KOPT-K1 (cell line): ENCODE results near the gene MBD3L2B.

Source experiments
- H3K27ac ChIP-seq: fragments of 200-600 bp; sonication (generic); 2 replicates; pipeline ENCODE4 v1.5.1; 2016; ENCODE audit warnings: antibody characterized with exemption, mild to moderate bottlenecking, low read depth, low read length; ENCODE audit not compliant: poor library complexity, severe bottlenecking
- H3K36me3 ChIP-seq: fragments of 200-600 bp; sonication (generic); 2 replicates; pipeline ENCODE4 v1.5.1; 2017; ENCODE audit warnings: antibody characterized with exemption, mild to moderate bottlenecking, low read length, moderate library complexity; ENCODE audit not compliant: insufficient read depth
- H3K9me3 ChIP-seq: fragments of 200-600 bp; sonication (generic); 2 replicates; pipeline ENCODE4 v1.5.1; 2017; ENCODE audit warnings: antibody characterized with exemption, low read length, mild to moderate bottlenecking; ENCODE audit not compliant: insufficient read depth, poor library complexity, severe bottlenecking

MBD3L2B gene

DNA sequence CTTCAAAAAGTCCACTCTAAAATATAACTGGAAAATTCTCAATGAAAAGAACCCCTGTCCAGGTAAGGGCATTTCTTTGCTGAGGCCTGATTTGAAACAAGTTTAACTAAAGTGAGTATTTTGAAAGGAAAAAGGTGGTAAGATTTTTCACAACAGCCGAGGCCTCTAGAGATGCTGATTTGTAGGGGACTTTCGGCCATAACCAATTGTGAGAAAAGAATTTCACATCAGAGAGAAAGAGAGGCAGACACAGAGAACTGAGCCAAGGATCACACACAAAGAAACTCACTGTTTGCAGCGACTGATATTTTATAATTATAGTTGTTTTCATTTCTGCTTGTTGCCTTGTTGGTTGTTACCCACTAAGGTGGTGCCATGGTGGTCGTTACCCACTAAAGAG lies 24.4 kb downstream of the MBD3L2B start:
- H3K27ac ChIP-seq = no peak overlapping the region
- H3K9me3 ChIP-seq = no peaks in the 10 kb centered on the region

GRCh38 chr19:6995054-6995453 lies 26.2 kb downstream of the MBD3L2B start:
- H3K36me3 ChIP-seq = no peaks in the 10 kb centered on the region
- H3K27ac ChIP-seq = no peak overlapping the region
- no peaks in the 10 kb centered on the region for H3K9me3 ChIP-seq

More for the DNA sequence above, 24.4 kb downstream of the MBD3L2B start:
- H3K36me3 ChIP-seq = no peaks in the 10 kb centered on the region

DNA sequence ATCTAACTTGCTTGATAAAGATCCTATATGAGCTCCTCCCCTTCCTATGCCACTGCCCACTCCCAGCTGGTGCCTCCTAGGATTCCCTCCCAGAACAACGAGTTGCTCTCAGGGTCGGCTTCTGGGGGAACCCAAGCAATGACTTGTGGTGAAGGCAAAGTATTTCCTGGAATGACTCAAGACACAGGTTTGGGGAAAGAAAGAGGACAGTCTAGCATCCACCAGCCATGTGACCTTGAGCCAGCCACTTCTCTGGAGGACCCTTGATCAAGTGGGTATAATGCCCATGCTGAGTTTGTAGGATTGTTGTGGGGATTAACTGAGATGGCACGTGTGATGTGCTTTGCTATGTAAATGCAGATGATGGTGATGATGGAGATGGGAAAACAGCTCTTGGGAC lies 33.0 kb downstream of the MBD3L2B start:
- Histone ChIP-seq H3K9me3 (peaks cover 27% of the 10 kb centered on the region), H3K36me3 (no peaks in the 10 kb centered on the region), H3K27ac (no peak overlapping the region)

DNA sequence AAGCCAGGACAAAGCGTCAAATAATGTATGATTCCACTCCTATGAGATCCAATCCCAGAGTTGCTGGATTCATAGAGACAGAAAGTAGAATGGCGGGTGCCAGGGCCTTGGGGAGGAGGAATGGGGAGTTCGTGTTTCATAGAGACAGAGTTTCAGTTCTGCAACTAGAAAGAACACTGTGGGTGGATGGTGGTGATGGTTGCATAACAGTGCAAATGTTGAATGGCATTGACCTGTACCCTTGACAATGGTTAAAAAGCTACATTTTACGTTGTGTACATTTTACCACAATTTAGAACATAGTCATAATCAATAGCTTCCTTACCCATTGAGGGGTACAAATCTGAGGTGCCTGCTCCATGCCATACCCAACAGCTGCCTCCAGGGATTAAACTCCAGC lies 33.4 kb downstream of the MBD3L2B start:
- Histone ChIP-seq H3K27ac (no peak overlapping the region), H3K9me3 (peaks cover 29% of the 10 kb centered on the region), H3K36me3 (no peaks in the 10 kb centered on the region)

DNA sequence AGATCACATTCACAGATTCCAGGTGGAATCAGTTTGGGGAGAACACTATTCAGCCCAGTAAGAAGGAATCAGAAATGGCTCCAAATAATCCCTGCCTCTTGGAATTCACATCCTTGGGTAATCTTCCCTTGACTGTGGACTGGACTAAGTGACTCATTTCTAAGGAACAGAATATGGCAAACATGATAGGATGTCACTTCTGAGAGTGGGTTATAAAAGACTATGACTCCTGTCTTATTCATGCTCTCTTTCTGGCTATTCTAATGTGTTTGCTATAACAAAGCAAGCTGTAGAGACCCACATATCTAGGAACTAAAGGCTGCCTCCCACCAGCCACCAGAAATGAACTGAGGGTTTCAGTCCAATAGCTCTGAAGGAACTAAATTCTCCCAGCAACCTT lies 37.8 kb downstream of the MBD3L2B start:
- no peaks in the 10 kb centered on the region for H3K36me3 ChIP-seq
- H3K27ac ChIP-seq = no peak overlapping the region
- H3K9me3 ChIP-seq = peaks cover 37% of the 10 kb centered on the region

DNA sequence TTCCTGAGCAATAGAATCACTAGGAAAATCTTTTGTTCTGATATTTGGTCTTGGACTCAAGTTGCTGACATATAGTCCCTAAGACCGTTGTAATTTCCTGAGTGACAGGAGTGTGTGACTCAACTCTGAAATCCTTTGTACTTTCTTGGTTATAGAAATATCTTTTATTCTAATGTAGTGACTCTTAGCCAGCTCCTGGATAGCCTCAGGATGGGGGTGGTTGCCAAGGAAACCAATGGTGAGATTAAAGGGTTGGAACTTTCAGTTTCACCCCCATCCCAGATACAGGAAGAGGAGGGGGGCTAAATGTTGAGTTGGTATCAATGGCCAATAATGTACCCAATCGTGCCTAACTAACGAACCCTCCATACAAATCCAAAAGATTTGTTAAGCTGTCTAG lies 41.8 kb downstream of the MBD3L2B start:
- Histone ChIP-seq H3K27ac (no peak overlapping the region), H3K36me3 (no peaks in the 10 kb centered on the region), H3K9me3 (peaks cover 35% of the 10 kb centered on the region)

DNA sequence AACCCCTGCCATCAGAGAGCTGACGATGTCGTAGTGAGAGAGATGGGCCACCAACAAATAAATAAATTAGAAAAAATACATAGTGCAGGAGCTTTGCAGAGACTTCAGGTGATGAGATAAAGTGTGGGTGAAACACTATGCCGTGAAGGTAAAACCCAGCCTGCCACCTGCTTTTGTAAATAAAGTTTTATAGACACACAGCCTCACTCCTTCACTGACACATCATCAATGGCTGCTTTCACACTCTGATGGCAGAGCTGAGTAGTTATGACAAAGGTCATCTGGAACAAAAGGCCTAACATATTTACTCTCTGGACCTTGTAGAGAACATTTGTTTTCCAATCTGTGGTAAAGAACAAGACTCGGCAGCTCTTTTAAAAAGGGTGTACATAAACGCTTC lies 45.0 kb downstream of the MBD3L2B start:
- Histone ChIP-seq H3K27ac (no peak overlapping the region), H3K9me3 (peaks cover 13% of the 10 kb centered on the region), H3K36me3 (no peaks in the 10 kb centered on the region)

GRCh38 chr19:6971366-6971765 lies 49.9 kb downstream of the MBD3L2B start:
- H3K9me3 ChIP-seq = no peaks in the 10 kb centered on the region
- no peak overlapping the region for H3K27ac ChIP-seq
- no peaks in the 10 kb centered on the region for H3K36me3 ChIP-seq

GRCh38 chr19:6970443-6970842 lies 50.8 kb downstream of the MBD3L2B start:
- Histone ChIP-seq H3K27ac (no peak overlapping the region), H3K9me3 (no peaks in the 10 kb centered on the region), H3K36me3 (no peaks in the 10 kb centered on the region)

DNA sequence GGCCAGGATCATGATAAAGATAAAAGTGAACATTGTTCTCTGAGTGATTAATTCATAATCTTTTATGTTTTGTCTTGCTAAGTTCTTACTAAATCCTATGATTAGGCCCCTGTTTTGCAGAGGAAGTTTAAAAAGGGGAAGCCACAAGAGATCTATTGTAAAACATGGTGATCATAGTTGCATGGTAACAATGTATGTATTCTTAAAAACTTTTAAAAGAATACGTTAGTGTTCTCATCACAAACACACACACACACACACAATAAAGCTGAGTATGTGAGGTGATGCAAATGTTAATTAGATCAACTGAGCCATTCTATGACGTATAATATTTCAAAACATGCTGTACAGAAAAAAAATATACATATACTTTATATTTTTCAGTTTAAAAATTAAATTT lies 51.2 kb downstream of the MBD3L2B start:
- no peaks in the 10 kb centered on the region for H3K9me3 ChIP-seq
- no peak overlapping the region for H3K27ac ChIP-seq
- H3K36me3 ChIP-seq = no peaks in the 10 kb centered on the region

DNA sequence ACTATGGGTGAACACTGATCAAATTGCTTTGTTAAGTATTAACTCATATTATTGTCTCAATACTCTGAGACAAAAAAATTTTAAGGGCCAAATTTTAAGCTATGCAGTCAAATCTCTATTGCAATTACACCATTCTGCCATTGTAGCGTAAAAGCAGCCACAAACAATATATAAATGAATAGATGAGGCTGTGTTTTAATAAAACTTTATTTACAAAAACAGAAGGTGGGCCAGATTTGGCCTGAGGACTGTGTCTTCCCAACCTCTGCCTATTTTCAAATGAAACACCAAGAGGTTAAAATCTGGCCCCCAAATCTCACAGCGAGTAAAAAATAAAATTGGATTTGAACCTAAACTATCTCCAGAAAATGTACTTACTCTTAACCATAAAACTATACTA lies 51.7 kb downstream of the MBD3L2B start:
- H3K27ac ChIP-seq = no peak overlapping the region
- no peaks in the 10 kb centered on the region for H3K36me3 ChIP-seq
- H3K9me3 ChIP-seq = no peaks in the 10 kb centered on the region
